Measurements from ENCODE around the gene WDR35.

DNA sequence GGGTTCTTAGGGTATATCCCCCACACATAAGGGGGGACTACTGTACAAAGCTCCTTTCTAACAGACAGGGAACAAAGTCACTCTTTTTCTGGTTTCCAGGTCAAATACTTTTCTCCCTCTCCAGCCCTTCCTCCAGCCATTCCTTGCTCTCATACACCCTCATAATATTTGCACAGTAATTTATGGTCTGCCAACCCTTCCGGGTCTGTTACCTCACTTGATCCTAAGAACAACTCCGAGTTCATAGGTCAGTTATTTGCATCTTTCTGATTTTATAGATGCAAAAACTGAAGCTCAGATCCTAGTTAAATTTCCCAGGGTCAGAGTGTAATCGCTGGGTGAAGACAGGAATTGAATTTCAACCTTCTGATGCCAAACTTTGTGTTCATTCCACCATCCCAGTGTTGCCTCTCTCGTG, 37.4 kb upstream of the WDR35 start:
- TF ChIP-seq, protein P1, sequence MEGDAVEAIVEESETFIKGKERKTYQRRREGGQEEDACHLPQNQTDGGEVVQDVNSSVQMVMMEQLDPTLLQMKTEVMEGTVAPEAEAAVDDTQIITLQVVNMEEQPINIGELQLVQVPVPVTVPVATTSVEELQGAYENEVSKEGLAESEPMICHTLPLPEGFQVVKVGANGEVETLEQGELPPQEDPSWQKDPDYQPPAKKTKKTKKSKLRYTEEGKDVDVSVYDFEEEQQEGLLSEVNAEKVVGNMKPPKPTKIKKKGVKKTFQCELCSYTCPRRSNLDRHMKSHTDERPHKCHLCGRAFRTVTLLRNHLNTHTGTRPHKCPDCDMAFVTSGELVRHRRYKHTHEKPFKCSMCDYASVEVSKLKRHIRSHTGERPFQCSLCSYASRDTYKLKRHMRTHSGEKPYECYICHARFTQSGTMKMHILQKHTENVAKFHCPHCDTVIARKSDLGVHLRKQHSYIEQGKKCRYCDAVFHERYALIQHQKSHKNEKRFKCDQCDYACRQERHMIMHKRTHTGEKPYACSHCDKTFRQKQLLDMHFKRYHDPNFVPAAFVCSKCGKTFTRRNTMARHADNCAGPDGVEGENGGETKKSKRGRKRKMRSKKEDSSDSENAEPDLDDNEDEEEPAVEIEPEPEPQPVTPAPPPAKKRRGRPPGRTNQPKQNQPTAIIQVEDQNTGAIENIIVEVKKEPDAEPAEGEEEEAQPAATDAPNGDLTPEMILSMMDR (IDR thresholded peaks at IDR 0.05): no peak
- TF ChIP-seq POLR2A (IDR thresholded peaks at IDR 0.05): no peak

All from tibial nerve (tissue), 3 donors.